HepG2 (cell line): Measurements from ENCODE around the gene CAPRIN2. TPM values are rescaled to one million over a fixed set of nuclear protein-coding genes. Genes with fewer than 3 reads are reported as not detected.

Source experiments
- CEBPG ChIP-seq: IDR thresholded peaks from 2 replicates; pipeline ENCODE4 v1.6.1; 2016
- ESRRA ChIP-seq: sonication (generic); formaldehyde crosslinking; IDR thresholded peaks from 2 replicates; pipeline ENCODE4 v1.5.1; 2020; ENCODE audit warnings: mild to moderate bottlenecking, low read depth, missing genetic modification reagents
- KDM5A ChIP-seq: fragments of 200-600 bp; sonication (generic); IDR thresholded peaks from 2 replicates; pipeline ENCODE4 v1.7.0; 2018; ENCODE audit warnings: antibody characterized with exemption, mild to moderate bottlenecking, low read length, borderline replicate concordance
- MATR3 ChIP-seq: sonication (generic); formaldehyde crosslinking; IDR thresholded peaks from 2 replicates; pipeline ENCODE4 v1.4.0; 2020; ENCODE audit warnings: missing genetic modification reagents
- NCOR1 ChIP-seq: fragments of 200-600 bp; sonication (generic); IDR thresholded peaks from 2 replicates; pipeline ENCODE4 v1.7.0; 2017; ENCODE audit warnings: antibody characterized with exemption, low read length, borderline replicate concordance
- NFIB ChIP-seq: sonication (generic); formaldehyde crosslinking; IDR thresholded peaks from 2 replicates; pipeline ENCODE4 v1.9.0; 2021; ENCODE audit warnings: missing genetic modification reagents, mild to moderate bottlenecking, borderline replicate concordance
- RARG ChIP-seq: sonication (generic); formaldehyde crosslinking; IDR thresholded peaks from 2 replicates; pipeline ENCODE4 v1.4.0; 2020; ENCODE audit warnings: low read depth, mild to moderate bottlenecking, missing genetic modification reagents
- SP4 ChIP-seq: sonication (generic); formaldehyde crosslinking; IDR thresholded peaks from 2 replicates; pipeline ENCODE4 v1.8.1; 2023; ENCODE audit warnings: mild to moderate bottlenecking, missing genetic modification reagents
- ZNF567 ChIP-seq: sonication (generic); formaldehyde crosslinking; IDR thresholded peaks from 2 replicates; pipeline ENCODE4 v1.8.1; 2023; ENCODE audit warnings: mild to moderate bottlenecking, missing genetic modification reagents, borderline replicate concordance
- polyA plus RNA-seq, 8 experiments: library from polyadenylated mRNA; depleted of rRNA in 3 of 8; stranded (reverse) in 7 of 8; unstranded in 1 of 8; fragments of >200 nt; fragmentation: Illumina TruSeq in 4 of 8; extraction: Trizol in 4 of 8; gene quantifications; 2 replicates each; pipeline versions ENCODE4 v1.2.1 to v1.2.3, GENCODE V29; 2011 to 2016; ENCODE audit warnings: low read depth in 4 of 8, missing spikeins in 1 of 8, mixed read lengths in 1 of 8; ENCODE audit not compliant: insufficient read depth in 1 of 8
- total RNA-seq, 5 experiments: library from RNA; depleted of rRNA; stranded (reverse); fragments of >200 nt; fragmentation: Illumina TruSeq; extraction: Trizol; gene quantifications; 2 replicates each; pipeline ENCODE4 v1.2.3, GENCODE V29; 2016; ENCODE audit warnings: low read depth in 1 of 5
- TF ChIP-seq, protein P1 (sequence below): sonication (generic); formaldehyde crosslinking; IDR thresholded peaks from 2 replicates; pipeline ENCODE4 v1.4.0; 2020; ENCODE audit warnings: missing genetic modification reagents, borderline replicate concordance
- TF ChIP-seq, protein P2 (sequence below): sonication (generic); formaldehyde crosslinking; IDR thresholded peaks from 2 replicates; pipeline ENCODE4 v1.4.0; 2020; ENCODE audit warnings: missing genetic modification reagents
- TF ChIP-seq, protein P3 (sequence below): sonication (generic); formaldehyde crosslinking; IDR thresholded peaks from 2 replicates; pipeline ENCODE4 v1.8.0; 2022; ENCODE audit warnings: missing genetic modification reagents, mild to moderate bottlenecking, moderate library complexity, borderline replicate concordance
- TF ChIP-seq, protein P4 (sequence below): sonication (generic); formaldehyde crosslinking; IDR thresholded peaks from 2 replicates; pipeline ENCODE4 v1.5.0; 2020; ENCODE audit warnings: missing genetic modification reagents

CAPRIN2 gene
- total and polyA plus RNA-seq, 2 of the 13 experiments (the other 11 are each of a cell fraction or from before 2014, with no cell fraction given), result 21.7 to 30.6 TPM

DNA sequence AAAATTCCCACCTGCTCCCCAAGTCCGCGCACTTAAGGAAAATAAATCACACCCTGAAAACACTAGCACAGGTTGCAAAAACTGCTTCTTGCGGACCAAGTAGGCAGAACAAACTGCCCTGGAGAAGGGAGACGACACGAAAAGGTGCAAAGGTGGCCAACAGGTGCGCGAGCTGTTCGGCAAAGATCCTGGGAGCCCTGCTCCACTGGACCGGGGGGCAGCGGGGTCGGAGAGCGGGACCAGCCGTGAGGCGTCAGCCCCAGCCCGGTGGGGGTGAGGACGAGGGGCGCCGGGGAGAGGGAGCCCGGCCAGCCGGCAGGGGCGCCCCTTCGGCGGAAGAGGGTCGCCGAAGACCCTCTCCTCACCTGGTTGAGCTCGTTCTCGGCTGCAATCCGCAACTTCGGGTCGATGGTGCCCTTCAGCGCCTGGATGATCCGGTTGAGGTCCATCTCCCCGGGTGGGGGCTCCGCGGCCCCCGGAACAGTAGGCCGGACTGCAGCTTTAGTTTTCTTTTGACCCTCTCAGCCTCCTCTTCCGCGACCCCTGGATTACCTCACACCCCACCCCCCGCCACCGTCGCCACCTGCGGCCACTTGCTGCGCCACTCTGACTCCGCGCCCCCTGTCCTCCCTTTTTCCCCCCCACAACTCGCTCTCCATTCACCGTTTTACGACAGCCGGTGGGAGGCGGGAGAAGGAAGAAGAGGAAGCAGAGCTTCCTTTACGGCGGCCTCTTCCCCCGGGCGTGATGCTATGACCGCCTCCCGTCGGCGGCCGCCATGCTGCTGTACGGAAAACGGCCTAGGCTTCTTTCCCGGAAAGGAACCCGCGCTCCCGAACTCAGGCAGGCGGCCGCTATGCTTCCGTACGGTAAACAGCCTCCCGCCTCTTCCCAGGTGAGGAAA is 59.3 kb downstream of the CAPRIN2 start, which contains the start of gene IPO8 (continued):
- TF ChIP-seq, protein P1, sequence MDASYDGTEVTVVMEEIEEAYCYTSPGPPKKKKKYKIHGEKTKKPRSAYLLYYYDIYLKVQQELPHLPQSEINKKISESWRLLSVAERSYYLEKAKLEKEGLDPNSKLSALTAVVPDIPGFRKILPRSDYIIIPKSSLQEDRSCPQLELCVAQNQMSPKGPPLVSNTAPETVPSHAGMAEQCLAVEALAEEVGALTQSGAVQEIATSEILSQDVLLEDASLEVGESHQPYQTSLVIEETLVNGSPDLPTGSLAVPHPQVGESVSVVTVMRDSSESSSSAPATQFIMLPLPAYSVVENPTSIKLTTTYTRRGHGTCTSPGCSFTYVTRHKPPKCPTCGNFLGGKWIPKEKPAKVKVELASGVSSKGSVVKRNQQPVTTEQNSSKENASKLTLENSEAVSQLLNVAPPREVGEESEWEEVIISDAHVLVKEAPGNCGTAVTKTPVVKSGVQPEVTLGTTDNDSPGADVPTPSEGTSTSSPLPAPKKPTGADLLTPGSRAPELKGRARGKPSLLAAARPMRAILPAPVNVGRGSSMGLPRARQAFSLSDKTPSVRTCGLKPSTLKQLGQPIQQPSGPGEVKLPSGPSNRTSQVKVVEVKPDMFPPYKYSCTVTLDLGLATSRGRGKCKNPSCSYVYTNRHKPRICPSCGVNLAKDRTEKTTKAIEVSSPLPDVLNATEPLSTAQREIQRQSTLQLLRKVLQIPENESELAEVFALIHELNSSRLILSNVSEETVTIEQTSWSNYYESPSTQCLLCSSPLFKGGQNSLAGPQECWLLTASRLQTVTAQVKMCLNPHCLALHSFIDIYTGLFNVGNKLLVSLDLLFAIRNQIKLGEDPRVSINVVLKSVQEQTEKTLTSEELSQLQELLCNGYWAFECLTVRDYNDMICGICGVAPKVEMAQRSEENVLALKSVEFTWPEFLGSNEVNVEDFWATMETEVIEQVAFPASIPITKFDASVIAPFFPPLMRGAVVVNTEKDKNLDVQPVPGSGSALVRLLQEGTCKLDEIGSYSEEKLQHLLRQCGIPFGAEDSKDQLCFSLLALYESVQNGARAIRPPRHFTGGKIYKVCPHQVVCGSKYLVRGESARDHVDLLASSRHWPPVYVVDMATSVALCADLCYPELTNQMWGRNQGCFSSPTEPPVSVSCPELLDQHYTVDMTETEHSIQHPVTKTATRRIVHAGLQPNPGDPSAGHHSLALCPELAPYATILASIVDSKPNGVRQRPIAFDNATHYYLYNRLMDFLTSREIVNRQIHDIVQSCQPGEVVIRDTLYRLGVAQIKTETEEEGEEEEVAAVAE, result no peak
- TF ChIP-seq NFIB (CRISPR knock-in tag) (no peak), SP4 (CRISPR knock-in tag) (peak; percentile 24; the same call in 1 of the 2 replicates), ESRRA (no peak), ZNF567 (CRISPR knock-in tag) (0 out of 2 replicates have a peak, but pooled peaks have one; percentile 76), CEBPG (no peak), MATR3 (CRISPR knock-in tag) (no peak), NCOR1 (no peak), KDM5A (peak; percentile 51; the same call in 1 of the 2 replicates), RARG (CRISPR knock-in tag) (no peak)
- TF ChIP-seq, protein P2, sequence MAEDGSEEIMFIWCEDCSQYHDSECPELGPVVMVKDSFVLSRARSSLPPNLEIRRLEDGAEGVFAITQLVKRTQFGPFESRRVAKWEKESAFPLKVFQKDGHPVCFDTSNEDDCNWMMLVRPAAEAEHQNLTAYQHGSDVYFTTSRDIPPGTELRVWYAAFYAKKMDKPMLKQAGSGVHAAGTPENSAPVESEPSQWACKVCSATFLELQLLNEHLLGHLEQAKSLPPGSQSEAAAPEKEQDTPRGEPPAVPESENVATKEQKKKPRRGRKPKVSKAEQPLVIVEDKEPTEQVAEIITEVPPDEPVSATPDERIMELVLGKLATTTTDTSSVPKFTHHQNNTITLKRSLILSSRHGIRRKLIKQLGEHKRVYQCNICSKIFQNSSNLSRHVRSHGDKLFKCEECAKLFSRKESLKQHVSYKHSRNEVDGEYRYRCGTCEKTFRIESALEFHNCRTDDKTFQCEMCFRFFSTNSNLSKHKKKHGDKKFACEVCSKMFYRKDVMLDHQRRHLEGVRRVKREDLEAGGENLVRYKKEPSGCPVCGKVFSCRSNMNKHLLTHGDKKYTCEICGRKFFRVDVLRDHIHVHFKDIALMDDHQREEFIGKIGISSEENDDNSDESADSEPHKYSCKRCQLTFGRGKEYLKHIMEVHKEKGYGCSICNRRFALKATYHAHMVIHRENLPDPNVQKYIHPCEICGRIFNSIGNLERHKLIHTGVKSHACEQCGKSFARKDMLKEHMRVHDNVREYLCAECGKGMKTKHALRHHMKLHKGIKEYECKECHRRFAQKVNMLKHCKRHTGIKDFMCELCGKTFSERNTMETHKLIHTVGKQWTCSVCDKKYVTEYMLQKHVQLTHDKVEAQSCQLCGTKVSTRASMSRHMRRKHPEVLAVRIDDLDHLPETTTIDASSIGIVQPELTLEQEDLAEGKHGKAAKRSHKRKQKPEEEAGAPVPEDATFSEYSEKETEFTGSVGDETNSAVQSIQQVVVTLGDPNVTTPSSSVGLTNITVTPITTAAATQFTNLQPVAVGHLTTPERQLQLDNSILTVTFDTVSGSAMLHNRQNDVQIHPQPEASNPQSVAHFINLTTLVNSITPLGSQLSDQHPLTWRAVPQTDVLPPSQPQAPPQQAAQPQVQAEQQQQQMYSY (CRISPR knock-in tag), result no peak
- TF ChIP-seq, protein P3, sequence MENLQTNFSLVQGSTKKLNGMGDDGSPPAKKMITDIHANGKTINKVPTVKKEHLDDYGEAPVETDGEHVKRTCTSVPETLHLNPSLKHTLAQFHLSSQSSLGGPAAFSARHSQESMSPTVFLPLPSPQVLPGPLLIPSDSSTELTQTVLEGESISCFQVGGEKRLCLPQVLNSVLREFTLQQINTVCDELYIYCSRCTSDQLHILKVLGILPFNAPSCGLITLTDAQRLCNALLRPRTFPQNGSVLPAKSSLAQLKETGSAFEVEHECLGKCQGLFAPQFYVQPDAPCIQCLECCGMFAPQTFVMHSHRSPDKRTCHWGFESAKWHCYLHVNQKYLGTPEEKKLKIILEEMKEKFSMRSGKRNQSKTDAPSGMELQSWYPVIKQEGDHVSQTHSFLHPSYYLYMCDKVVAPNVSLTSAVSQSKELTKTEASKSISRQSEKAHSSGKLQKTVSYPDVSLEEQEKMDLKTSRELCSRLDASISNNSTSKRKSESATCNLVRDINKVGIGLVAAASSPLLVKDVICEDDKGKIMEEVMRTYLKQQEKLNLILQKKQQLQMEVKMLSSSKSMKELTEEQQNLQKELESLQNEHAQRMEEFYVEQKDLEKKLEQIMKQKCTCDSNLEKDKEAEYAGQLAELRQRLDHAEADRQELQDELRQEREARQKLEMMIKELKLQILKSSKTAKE (CRISPR knock-in tag), result no peak
- TF ChIP-seq, protein P4, sequence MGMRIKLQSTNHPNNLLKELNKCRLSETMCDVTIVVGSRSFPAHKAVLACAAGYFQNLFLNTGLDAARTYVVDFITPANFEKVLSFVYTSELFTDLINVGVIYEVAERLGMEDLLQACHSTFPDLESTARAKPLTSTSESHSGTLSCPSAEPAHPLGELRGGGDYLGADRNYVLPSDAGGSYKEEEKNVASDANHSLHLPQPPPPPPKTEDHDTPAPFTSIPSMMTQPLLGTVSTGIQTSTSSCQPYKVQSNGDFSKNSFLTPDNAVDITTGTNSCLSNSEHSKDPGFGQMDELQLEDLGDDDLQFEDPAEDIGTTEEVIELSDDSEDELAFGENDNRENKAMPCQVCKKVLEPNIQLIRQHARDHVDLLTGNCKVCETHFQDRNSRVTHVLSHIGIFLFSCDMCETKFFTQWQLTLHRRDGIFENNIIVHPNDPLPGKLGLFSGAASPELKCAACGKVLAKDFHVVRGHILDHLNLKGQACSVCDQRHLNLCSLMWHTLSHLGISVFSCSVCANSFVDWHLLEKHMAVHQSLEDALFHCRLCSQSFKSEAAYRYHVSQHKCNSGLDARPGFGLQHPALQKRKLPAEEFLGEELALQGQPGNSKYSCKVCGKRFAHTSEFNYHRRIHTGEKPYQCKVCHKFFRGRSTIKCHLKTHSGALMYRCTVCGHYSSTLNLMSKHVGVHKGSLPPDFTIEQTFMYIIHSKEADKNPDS (CRISPR knock-in tag), result no peak
